ENCODE data around the gene TMEM129. TPM values are rescaled to one million over a fixed set of nuclear protein-coding genes. Genes with fewer than 3 reads are reported as not detected.

The TMEM129 gene
- total and polyA plus RNA-seq, 10 of the 15 experiments (the other 5 are each of a cell fraction or from before 2014, with no cell fraction given): 0.19 to 24.9 (median 13.2) TPM

- TF ChIP-seq, protein P1, sequence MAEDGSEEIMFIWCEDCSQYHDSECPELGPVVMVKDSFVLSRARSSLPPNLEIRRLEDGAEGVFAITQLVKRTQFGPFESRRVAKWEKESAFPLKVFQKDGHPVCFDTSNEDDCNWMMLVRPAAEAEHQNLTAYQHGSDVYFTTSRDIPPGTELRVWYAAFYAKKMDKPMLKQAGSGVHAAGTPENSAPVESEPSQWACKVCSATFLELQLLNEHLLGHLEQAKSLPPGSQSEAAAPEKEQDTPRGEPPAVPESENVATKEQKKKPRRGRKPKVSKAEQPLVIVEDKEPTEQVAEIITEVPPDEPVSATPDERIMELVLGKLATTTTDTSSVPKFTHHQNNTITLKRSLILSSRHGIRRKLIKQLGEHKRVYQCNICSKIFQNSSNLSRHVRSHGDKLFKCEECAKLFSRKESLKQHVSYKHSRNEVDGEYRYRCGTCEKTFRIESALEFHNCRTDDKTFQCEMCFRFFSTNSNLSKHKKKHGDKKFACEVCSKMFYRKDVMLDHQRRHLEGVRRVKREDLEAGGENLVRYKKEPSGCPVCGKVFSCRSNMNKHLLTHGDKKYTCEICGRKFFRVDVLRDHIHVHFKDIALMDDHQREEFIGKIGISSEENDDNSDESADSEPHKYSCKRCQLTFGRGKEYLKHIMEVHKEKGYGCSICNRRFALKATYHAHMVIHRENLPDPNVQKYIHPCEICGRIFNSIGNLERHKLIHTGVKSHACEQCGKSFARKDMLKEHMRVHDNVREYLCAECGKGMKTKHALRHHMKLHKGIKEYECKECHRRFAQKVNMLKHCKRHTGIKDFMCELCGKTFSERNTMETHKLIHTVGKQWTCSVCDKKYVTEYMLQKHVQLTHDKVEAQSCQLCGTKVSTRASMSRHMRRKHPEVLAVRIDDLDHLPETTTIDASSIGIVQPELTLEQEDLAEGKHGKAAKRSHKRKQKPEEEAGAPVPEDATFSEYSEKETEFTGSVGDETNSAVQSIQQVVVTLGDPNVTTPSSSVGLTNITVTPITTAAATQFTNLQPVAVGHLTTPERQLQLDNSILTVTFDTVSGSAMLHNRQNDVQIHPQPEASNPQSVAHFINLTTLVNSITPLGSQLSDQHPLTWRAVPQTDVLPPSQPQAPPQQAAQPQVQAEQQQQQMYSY (CRISPR knock-in tag; IDR thresholded peaks at IDR 0.05): no peak
- no peak for TF ChIP-seq RELA (IDR thresholded peaks at IDR 0.05; ENCODE audit: borderline replicate concordance, partially characterized antibody)
- TF ChIP-seq NFIC (IDR thresholded peaks at IDR 0.05; ENCODE audit: low read depth, low read length): no peak
- TF ChIP-seq LARP7 (IDR thresholded peaks at IDR 0.05): no peak
- no peak for TF ChIP-seq NR2C2 (IDR thresholded peaks at IDR 0.05; ENCODE audit: borderline replicate concordance, control insufficient read depth, insufficient read length, low read depth)
- TF ChIP-seq ZBED1 (IDR thresholded peaks at IDR 0.05; ENCODE audit: borderline replicate concordance): no peak
- no peak for TF ChIP-seq MEF2A (IDR thresholded peaks at IDR 0.05; ENCODE audit: insufficient read depth, low read depth, low read length)
- TF ChIP-seq TAF1 (IDR thresholded peaks at IDR 0.05; ENCODE audit: borderline replicate concordance, low read depth, low read length): no peak
- TF ChIP-seq RCOR1 (conservative IDR thresholded peaks at IDR 0.05; ENCODE audit: low read depth, low read length): no peak
Measured at GRCh38 chr4:1759818-1760223, 38.7 kb upstream of the TMEM129 start (continued).

DNA sequence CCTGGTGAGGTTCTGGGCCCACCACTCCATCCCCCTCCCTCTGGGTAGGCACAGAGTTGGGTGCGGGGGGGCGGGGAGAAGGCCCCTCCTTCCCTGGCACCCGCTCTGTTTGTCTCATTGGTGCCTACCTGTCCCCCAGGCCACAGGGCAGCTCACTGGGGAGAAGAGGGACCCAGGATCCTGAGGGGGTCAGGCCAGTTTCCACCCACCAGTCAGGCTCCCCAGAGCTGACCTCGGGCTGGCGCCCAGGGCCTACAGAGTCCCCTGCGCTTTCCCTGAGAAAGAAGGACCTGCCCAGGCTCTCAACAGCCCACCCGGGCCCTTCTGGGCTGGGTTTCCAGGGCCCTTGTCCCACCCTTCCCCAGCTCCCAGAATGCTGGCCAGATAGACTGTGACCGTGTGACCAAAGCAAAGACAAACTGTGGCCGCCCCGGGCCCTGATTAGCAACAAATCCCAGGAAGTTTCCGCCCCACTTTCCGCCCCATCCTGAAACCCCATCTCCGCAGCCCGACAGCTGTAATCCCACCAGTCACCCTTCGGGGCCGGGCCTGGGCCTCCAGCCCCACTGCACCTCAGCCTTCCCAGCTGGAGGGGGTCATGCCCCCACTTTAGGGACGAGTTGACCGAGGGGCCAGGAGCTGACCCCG lies 38.2 kb upstream of the TMEM129 start:
- no peak overlapping the region for H3K4me3 ChIP-seq
- no peak overlapping the region for H3K4me2 ChIP-seq (ENCODE audit: control insufficient read depth, insufficient read depth)
- no peaks in the 10 kb centered on the region for H3K79me2 ChIP-seq (ENCODE audit: control insufficient read depth, insufficient read depth, low read length)
- H3K9ac ChIP-seq (ENCODE audit: control insufficient read depth, insufficient read depth, low read length): no peak overlapping the region
- H3K4me1 ChIP-seq (ENCODE audit: control insufficient read depth, insufficient read depth, low read length): no peaks in the 10 kb centered on the region
- no peaks in the 10 kb centered on the region for H4K20me1 ChIP-seq (ENCODE audit: control insufficient read depth, insufficient read depth)
- ChIA-PET SMC1A (ENCODE audit: uncharacterized antibody, unreplicated experiment) (no interaction called here), RAD21 (ENCODE audit: unreplicated experiment) (no interaction called here), CTCF (interaction anchor here (0.6 to 1.1 kb wide), 2 partner anchors 58 to 141 kb away, joined by 3 to 6 read pairs; no protein-coding TSS in a partner anchor), POLR2A (no interaction called here)
- ATAC-seq (no peak), DNase-seq (ENCODE audit: low read depth, low spot score) (no peak), FAIRE-seq (no peak)
- intact Hi-C loops (cut with micrococcal nuclease; ENCODE audit: unreplicated experiment) (no loop called here), in situ Hi-C loops (cut with MboI) (no loop called here)
- no peaks in the 10 kb centered on the region for H3K27me3 ChIP-seq (replicated peaks in 1 of 2; ENCODE audit: control insufficient read depth in 2 of 2, insufficient read depth in 2 of 2, low read length in 1 of 2)
- H3K27ac ChIP-seq (ENCODE audit: control insufficient read depth, insufficient read depth): no peak overlapping the region
- no peaks in the 10 kb centered on the region for H3K36me3 ChIP-seq (ENCODE audit: control insufficient read depth in 2 of 2, insufficient read depth in 2 of 2, low read length in 1 of 2)
- no peak overlapping the region for H2AFZ ChIP-seq (ENCODE audit: control insufficient read depth, low read depth, low read length)
- 47% methylated on average over 19 of the region's 19 CpGs for WGBS (ENCODE audit: insufficient coverage, insufficient replicate concordance, low lambda C conversion rate, missing lambda C conversion rate)
- no peaks in the 10 kb centered on the region for H3K9me3 ChIP-seq (replicated peaks; ENCODE audit: control insufficient read depth, insufficient read depth, low read length)
- BruUV-seq (replicated peaks): no TSS peak
- TF ChIP-seq BHLHE40 (IDR thresholded peaks at IDR 0.05; ENCODE audit: borderline replicate concordance in 1 of 2, low read depth in 2 of 2, low read length in 1 of 2) (no peak), CBFB (IDR thresholded peaks at IDR 0.05; ENCODE audit: low read depth) (no peak), NRF1 (conservative IDR thresholded peaks at IDR 0.05; ENCODE audit: low read depth, low read length) (no peak), EED (IDR thresholded peaks at IDR 0.05; ENCODE audit: low read depth) (no peak), ZNF217 (IDR thresholded peaks at IDR 0.05) (no peak), HDGF (IDR thresholded peaks at IDR 0.05) (no peak), ZSCAN29 (IDR thresholded peaks at IDR 0.05) (no peak), ZNF274 (IDR thresholded peaks at IDR 0.05; ENCODE audit: insufficient read depth, insufficient read length) (no peak), IKZF1 (conservative IDR thresholded peaks at IDR 0.05) (no peak), PML (IDR thresholded peaks at IDR 0.05; ENCODE audit: low read length) (no peak), TCF7 (IDR thresholded peaks at IDR 0.05; ENCODE audit: borderline replicate concordance) (no peak)
- TF ChIP-seq, protein P2, sequence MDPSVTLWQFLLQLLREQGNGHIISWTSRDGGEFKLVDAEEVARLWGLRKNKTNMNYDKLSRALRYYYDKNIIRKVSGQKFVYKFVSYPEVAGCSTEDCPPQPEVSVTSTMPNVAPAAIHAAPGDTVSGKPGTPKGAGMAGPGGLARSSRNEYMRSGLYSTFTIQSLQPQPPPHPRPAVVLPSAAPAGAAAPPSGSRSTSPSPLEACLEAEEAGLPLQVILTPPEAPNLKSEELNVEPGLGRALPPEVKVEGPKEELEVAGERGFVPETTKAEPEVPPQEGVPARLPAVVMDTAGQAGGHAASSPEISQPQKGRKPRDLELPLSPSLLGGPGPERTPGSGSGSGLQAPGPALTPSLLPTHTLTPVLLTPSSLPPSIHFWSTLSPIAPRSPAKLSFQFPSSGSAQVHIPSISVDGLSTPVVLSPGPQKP (IDR thresholded peaks at IDR 0.05; ENCODE audit: low read depth, low read length): no peak

Data from GM12878 (cell line).